KBM-7 (cell line): ENCODE data around the gene MYO18B.
A peak's percentile ranks its signal among the peaks of the same experiment; 100 is the strongest.

Experiments used
- DNase-seq: peaks from one replicate; pipeline ENCODE4 v3.0.0-alpha.2; 2015
- in situ Hi-C: fragments of 300-500 bp; cut with MboI; formaldehyde crosslinking; loops from 2 replicates; pipeline ENCODE4 v1.14.3; 2020; ENCODE audit warnings: low sequenced_read_pairs, low pct_unique_long_range_greater_than_20kb, mixed read lengths

MYO18B gene

GRCh38 chr22:25745341-25746011 is 3.5 kb downstream of the MYO18B start:
- DNase-seq, result no peak
- in situ Hi-C loops, result no loop called here

GRCh38 chr22:25746012-25746373 is 4.0 kb downstream of the MYO18B start:
- no peak for DNase-seq
- in situ Hi-C loops, result no loop called here

GRCh38 chr22:25747245-25747944 is 5.4 kb downstream of the MYO18B start:
- in situ Hi-C loops, result no loop called here
- DNase-seq, result no peak

GRCh38 chr22:25748140-25748539 is 6.2 kb downstream of the MYO18B start:
- DNase-seq, result no peak
- in situ Hi-C loops, result no loop called here

GRCh38 chr22:25748704-25749103 is 6.7 kb downstream of the MYO18B start:
- in situ Hi-C loops, result no loop called here

GRCh38 chr22:25749420-25750169 is 7.6 kb downstream of the MYO18B start:
- DNase-seq, result no peak
- in situ Hi-C loops, result no loop called here

More at GRCh38 chr22:25748704-25749103, 6.7 kb downstream of the MYO18B start:
- DNase-seq, result no peak

- no peak for DNase-seq
- in situ Hi-C loops, result no loop called here
Observed at GRCh38 chr22:25750569-25751173, 8.7 kb downstream of the MYO18B start.

GRCh38 chr22:25751174-25751581 is 9.2 kb downstream of the MYO18B start:
- in situ Hi-C loops, result no loop called here
- DNase-seq, result no peak

- in situ Hi-C loops, result no loop called here
- DNase-seq, result no peak
Observed at GRCh38 chr22:25752615-25753214, 10.7 kb downstream of the MYO18B start.

- no peak for DNase-seq
- in situ Hi-C loops, result no loop called here
Observed at GRCh38 chr22:25753252-25753651, 11.3 kb downstream of the MYO18B start.

- in situ Hi-C loops, result no loop called here
- no peak for DNase-seq
Observed at GRCh38 chr22:25754527-25755202, 12.7 kb downstream of the MYO18B start.

- in situ Hi-C loops, result no loop called here
- DNase-seq, result no peak
Observed at GRCh38 chr22:25757686-25758085, 15.7 kb downstream of the MYO18B start.

GRCh38 chr22:25758316-25758715 is 16.3 kb downstream of the MYO18B start:
- in situ Hi-C loops, result no loop called here
- DNase-seq, result no peak

- peak; percentile 63 for DNase-seq
- in situ Hi-C loops, result no loop called here
Observed at GRCh38 chr22:25759825-25760231, 17.8 kb downstream of the MYO18B start.

- DNase-seq, result no peak
- in situ Hi-C loops, result no loop called here
Observed at GRCh38 chr22:25760294-25760693, 18.3 kb downstream of the MYO18B start.

GRCh38 chr22:25760848-25761595 is 19.0 kb downstream of the MYO18B start:
- DNase-seq, result no peak
- in situ Hi-C loops, result no loop called here

- DNase-seq, result no peak
- in situ Hi-C loops, result no loop called here
Observed at GRCh38 chr22:25762147-25762546, 20.2 kb downstream of the MYO18B start.

- in situ Hi-C loops, result no loop called here
- DNase-seq, result no peak
Observed at GRCh38 chr22:25763239-25763777, 21.3 kb downstream of the MYO18B start.
